Stomach (tissue), 4 donors: ENCODE data around the gene TEX19.

ENCODE experiments used
- EP300 ChIP-seq: sonication (generic); formaldehyde crosslinking; IDR thresholded peaks from one replicate; pipeline ENCODE4 v1.6.1; 2017; ENCODE audit warnings: antibody characterized with exemption
- POLR2AphosphoS5 ChIP-seq, 3 donors: sonication (generic); formaldehyde crosslinking; IDR thresholded peaks; one replicate each; pipeline ENCODE4 v1.6.1; 2016; ENCODE audit warnings: antibody characterized with exemption in 3 of 3
- TF ChIP-seq, protein P1 (sequence below), 7 experiments: fragments of 450-650 bp in 4 of 7; fragments of 200-600 bp in 3 of 7; sonication (generic) in 3 of 7; IDR thresholded peaks; one replicate each; pipeline ENCODE4 v1.5.1; 2016 to 2019; ENCODE audit warnings: antibody characterized with exemption in 7 of 7, control low read depth in 2 of 7, mild to moderate bottlenecking in 1 of 7

DNA sequence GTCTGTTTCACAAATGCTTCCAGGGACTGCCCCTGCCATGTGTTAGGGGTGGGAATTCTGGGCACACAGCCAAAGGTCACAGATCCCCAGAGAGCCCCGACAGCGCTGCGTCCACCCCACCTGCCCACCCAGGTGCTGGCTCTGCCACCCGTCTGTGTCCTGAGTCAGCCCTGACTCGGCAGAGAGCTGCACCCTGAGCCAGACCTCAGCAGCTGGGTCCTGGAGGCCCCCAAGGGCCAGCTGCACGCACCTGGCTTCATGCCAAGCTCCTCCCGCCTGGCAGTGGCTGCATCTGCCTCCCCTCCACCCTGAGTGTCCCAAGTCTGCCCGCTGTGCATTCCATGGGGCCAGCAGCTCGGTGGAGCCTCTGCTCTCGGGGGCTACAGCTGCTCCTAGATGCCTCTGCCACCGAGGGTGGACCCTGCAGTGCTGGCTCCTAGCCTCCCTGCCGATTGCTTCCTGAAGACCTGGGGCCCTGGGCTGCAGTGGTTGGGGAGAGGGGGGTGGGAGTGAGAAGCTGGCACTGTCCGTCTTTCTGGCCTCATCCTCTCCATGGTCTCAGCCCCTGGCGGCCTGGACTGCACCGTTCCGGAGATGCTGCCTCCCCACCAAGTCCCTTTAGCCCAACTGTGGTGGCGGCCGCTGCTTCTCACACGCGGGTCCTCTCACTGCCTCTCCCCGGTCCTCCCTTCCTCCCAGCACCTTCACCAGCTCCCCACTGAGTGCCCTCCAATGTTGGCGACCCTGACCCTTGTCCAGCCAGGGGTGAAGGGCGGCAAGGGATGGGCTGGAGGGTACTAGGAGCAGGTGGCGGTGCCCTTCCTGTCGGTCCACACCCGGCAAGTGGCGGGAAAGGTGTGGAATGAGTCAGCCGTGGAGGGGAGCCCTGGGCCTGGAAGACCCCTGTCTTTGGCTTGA lies 28.5 kb upstream of the TEX19 start:
- TF ChIP-seq POLR2AphosphoS5 (IDR thresholded peaks at IDR 0.05) (no peak), EP300 (no peak)
- TF ChIP-seq, protein P1, sequence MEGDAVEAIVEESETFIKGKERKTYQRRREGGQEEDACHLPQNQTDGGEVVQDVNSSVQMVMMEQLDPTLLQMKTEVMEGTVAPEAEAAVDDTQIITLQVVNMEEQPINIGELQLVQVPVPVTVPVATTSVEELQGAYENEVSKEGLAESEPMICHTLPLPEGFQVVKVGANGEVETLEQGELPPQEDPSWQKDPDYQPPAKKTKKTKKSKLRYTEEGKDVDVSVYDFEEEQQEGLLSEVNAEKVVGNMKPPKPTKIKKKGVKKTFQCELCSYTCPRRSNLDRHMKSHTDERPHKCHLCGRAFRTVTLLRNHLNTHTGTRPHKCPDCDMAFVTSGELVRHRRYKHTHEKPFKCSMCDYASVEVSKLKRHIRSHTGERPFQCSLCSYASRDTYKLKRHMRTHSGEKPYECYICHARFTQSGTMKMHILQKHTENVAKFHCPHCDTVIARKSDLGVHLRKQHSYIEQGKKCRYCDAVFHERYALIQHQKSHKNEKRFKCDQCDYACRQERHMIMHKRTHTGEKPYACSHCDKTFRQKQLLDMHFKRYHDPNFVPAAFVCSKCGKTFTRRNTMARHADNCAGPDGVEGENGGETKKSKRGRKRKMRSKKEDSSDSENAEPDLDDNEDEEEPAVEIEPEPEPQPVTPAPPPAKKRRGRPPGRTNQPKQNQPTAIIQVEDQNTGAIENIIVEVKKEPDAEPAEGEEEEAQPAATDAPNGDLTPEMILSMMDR (IDR thresholded peaks at IDR 0.05) = no peak
